Peyer's patch (tissue), 4 donors: ENCODE measurements around the gene TMCO2. TPM values are rescaled to one million over a fixed set of nuclear protein-coding genes. Genes with fewer than 3 reads are reported as not detected.

ENCODE experiments used
- DNase-seq, 3 donors: peaks; one replicate each; pipeline ENCODE4 v3.0.0-alpha.2; 2017 to 2019
- H3K27ac ChIP-seq, 4 donors: fragments of 200-600 bp; sonication (generic); one replicate each; pipeline ENCODE4 v1.5.1; 2016 to 2019
- H3K27me3 ChIP-seq, 2 donors: fragments of 200-600 bp; sonication (generic); one replicate each; pipeline ENCODE4 v1.5.1; 2019
- H3K36me3 ChIP-seq, 3 donors: fragments of 200-600 bp; sonication (generic); one replicate each; pipeline ENCODE4 v1.5.1; 2016 to 2019
- H3K4me1 ChIP-seq, 4 donors: fragments of 200-600 bp; sonication (generic); one replicate each; pipeline ENCODE4 v1.5.1; 2016 to 2019
- H3K4me3 ChIP-seq, 4 donors: fragments of 200-600 bp; sonication (generic); 1 replicate in 3 of 4; 2 replicates in 1 of 4; pipeline ENCODE4 v1.5.1; 2016 to 2019; ENCODE audit warnings: mild to moderate bottlenecking in 1 of 4
- H3K9me3 ChIP-seq, 4 donors: fragments of 200-600 bp; sonication (generic); one replicate each; pipeline ENCODE4 v1.5.1; 2016 to 2019; ENCODE audit warnings: mild to moderate bottlenecking in 1 of 4
- POLR2A ChIP-seq, 2 donors: fragments of 450-650 bp; IDR thresholded peaks; one replicate each; pipeline ENCODE4 v1.5.1; 2017; ENCODE audit warnings: antibody characterized with exemption in 2 of 2, mild to moderate bottlenecking in 2 of 2, moderate library complexity in 2 of 2
- total RNA-seq, 4 donors: library from RNA; depleted of rRNA; stranded (reverse); fragments of >200 nt; gene quantifications; one replicate each; pipeline ENCODE4 v1.1.0, GENCODE V29; 2016
- TF ChIP-seq, protein P1 (sequence below), 6 experiments: fragments of 450-650 bp in 4 of 6; fragments of 200-600 bp in 2 of 6; sonication (generic) in 1 of 6; IDR thresholded peaks; one replicate each; pipeline ENCODE4 v1.5.1; 2017 to 2019; ENCODE audit warnings: antibody characterized with exemption in 6 of 6, mild to moderate bottlenecking in 3 of 6, moderate library complexity in 1 of 6

Gene TMCO2
- total RNA-seq, 4 donors from 2014 or later: not detected

DNA sequence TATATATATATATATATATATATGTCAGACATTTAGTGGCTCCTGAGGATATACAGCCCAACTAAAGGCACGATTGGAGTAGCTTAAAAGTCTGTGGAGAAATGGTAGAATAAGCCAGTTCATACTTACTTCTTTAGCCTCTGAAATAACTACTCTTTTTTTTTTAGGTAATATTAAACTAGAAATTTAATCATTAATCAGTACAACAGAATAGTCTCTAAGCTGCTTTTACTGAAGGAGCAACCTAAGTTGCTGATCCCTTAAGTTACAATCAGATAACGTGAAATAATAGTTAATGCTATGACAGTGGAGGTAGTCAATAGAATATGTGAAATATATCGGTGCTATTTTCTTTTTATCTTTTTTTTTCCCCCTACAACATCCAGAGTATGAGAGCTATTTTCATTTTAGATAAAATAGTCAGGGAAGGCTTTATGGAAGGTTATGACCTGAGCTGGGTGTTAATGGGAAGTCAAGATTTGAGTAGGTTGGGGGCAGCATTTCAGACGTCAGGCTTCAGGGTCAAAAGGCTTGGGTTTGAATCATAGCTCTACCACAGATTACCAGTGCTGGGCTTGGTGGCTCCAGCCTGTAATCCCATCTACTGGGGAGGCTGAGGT, 25.9 kb downstream of the TMCO2 start:
- Histone ChIP-seq H3K36me3 (peaks cover 0 to 51% (median 0%) of the 10 kb centered on the region in 3 donors), H3K4me1 (no peaks in the 10 kb centered on the region), H3K4me3 (no peak overlapping the region), H3K27ac (no peak overlapping the region), H3K9me3 (no peaks in the 10 kb centered on the region), H3K27me3 (no peaks in the 10 kb centered on the region)
- DNase-seq: no peak
- no peak for TF ChIP-seq POLR2A (IDR thresholded peaks at IDR 0.05)
- TF ChIP-seq, protein P1, sequence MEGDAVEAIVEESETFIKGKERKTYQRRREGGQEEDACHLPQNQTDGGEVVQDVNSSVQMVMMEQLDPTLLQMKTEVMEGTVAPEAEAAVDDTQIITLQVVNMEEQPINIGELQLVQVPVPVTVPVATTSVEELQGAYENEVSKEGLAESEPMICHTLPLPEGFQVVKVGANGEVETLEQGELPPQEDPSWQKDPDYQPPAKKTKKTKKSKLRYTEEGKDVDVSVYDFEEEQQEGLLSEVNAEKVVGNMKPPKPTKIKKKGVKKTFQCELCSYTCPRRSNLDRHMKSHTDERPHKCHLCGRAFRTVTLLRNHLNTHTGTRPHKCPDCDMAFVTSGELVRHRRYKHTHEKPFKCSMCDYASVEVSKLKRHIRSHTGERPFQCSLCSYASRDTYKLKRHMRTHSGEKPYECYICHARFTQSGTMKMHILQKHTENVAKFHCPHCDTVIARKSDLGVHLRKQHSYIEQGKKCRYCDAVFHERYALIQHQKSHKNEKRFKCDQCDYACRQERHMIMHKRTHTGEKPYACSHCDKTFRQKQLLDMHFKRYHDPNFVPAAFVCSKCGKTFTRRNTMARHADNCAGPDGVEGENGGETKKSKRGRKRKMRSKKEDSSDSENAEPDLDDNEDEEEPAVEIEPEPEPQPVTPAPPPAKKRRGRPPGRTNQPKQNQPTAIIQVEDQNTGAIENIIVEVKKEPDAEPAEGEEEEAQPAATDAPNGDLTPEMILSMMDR (IDR thresholded peaks at IDR 0.05): no peak

DNA sequence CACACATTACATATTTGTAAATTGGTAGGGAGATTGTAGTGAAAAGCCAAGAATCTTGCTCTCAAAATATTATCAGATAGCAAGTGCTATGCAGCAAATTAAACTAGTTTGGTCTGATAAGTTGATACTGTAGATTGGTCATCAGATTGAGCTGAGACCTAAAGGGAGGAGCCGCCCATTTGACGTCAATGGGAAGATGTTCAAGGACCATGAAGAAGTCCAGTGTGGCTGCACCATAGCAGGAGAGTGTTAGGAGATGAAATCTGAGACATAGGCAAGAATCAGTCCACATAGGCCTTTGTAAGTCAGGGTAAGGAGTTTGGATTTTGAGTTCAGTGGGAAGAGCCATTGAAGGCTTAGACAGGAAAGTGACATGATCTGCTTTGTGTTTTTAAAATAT, 26.6 kb downstream of the TMCO2 start:
- Histone ChIP-seq H3K4me1 (no peaks in the 10 kb centered on the region), H3K27ac (no peak overlapping the region), H3K36me3 (peaks cover 0 to 51% (median 0%) of the 10 kb centered on the region in 3 donors), H3K9me3 (no peaks in the 10 kb centered on the region), H3K27me3 (no peaks in the 10 kb centered on the region), H3K4me3 (no peak overlapping the region)
- DNase-seq: no peak
- TF ChIP-seq, protein P1 (IDR thresholded peaks at IDR 0.05): no peak
- TF ChIP-seq POLR2A (IDR thresholded peaks at IDR 0.05): no peak

DNA sequence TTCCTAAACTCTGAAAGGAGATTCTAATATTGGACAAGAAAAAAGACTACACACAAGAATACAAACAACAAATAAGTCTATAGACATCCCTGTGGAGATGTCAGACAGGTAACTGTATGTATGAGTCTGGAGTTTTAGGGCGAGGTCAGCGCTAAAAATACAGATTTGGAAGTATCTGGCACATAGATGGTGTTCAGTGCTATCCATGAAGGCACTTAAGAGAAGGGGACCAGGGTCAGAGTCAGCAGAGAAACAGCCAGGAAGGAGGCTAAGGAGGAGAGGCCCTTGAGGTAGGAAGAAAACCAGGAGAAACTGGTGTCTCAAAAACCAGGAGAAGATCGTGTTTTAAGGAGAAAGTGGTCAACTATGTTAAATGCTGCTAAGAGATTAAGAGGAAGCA, 28.4 kb downstream of the TMCO2 start:
- Histone ChIP-seq H3K4me1 (no peaks in the 10 kb centered on the region), H3K27ac (no peak overlapping the region), H3K4me3 (no peak overlapping the region), H3K27me3 (no peaks in the 10 kb centered on the region), H3K9me3 (no peaks in the 10 kb centered on the region), H3K36me3 (peaks cover 0 to 48% (median 0%) of the 10 kb centered on the region in 3 donors)
- no peak for TF ChIP-seq POLR2A (IDR thresholded peaks at IDR 0.05)
- TF ChIP-seq, protein P1 (IDR thresholded peaks at IDR 0.05): no peak
- no peak for DNase-seq

DNA sequence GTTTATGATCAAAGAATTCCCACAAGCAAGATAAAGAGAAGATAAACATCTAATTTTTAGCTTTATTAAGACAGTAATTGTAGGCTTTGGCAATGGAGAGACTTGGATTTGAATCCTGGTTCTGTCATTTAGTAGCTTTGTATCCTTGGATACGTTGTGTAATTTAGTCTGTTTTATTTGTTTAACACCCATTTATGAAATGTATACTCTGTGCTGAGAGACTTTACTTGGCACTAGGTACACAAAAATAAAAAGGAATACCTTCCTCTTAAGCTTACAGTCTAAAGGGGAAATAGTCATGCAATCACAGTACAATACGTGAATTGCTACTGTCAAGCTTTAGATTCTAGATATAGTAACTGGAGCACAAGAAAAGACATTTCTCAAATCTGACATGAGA, 34.1 kb downstream of the TMCO2 start:
- no peaks in the 10 kb centered on the region for H3K9me3 ChIP-seq
- DNase-seq: no peak
- no peaks in the 10 kb centered on the region for H3K4me1 ChIP-seq
- peaks cover 0 to 51% (median 0%) of the 10 kb centered on the region in 3 donors for H3K36me3 ChIP-seq
- TF ChIP-seq, protein P1 (IDR thresholded peaks at IDR 0.05): no peak
- TF ChIP-seq POLR2A (IDR thresholded peaks at IDR 0.05): no peak
- H3K27ac ChIP-seq: no peak overlapping the region
- no peaks in the 10 kb centered on the region for H3K27me3 ChIP-seq
- H3K4me3 ChIP-seq: no peak overlapping the region

DNA sequence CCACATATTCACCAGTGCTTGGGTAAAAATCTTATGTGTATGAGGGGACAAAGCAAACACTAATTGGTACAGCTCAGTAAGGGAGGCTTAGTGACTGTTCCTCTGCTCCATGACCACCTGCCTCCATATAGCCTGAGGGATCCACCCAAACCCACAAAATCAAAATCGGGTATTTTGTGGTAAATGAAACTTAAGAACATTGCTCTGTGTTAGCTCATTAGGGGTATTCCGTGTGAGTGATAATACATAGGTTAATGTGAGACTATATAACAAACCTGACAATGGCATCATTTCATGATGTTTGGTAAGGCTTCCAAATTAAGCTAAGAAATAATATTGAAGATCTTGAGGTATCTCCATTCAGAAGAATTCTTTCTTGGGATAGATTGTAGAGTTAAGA, 43.6 kb downstream of the TMCO2 start:
- Histone ChIP-seq H3K27ac (no peak overlapping the region), H3K4me1 (no peaks in the 10 kb centered on the region), H3K9me3 (no peaks in the 10 kb centered on the region), H3K4me3 (no peak overlapping the region), H3K36me3 (peaks cover 0 to 65% (median 0%) of the 10 kb centered on the region in 3 donors), H3K27me3 (no peaks in the 10 kb centered on the region)
- TF ChIP-seq POLR2A (IDR thresholded peaks at IDR 0.05): no peak
- TF ChIP-seq, protein P1 (IDR thresholded peaks at IDR 0.05): no peak
- no peak for DNase-seq
